Effector memory CD8-positive, alpha-beta T cell (primary cell): Measurements from ENCODE around the gene DCUN1D3.
A peak's percentile ranks its signal among the peaks of the same experiment; 100 is the strongest.

Experiments
- ATAC-seq: fragments of 150-1000 bp; cut with Tn5 transposase; replicated peaks from 2 replicates; pipeline ENCODE4 v1.10.0; 2021; ENCODE audit warnings: mild to moderate bottlenecking, moderate library complexity
- DNase-seq, 3 experiments: peaks; one replicate each; pipeline ENCODE4 v3.0.0; 2021
- H3K27ac Mint-ChIP-seq, 2 donors: one replicate each; pipeline ENCODE4 v1.8.0; 2022; ENCODE audit warnings: mild to moderate bottlenecking in 2 of 2, mixed read lengths in 2 of 2, moderate library complexity in 2 of 2
- H3K27me3 Mint-ChIP-seq, 2 donors: one replicate each; pipeline ENCODE4 v1.8.0; 2022; ENCODE audit warnings: mixed read lengths in 2 of 2
- H3K36me3 Mint-ChIP-seq: one replicate; pipeline ENCODE4 v1.8.0; 2022; ENCODE audit warnings: mild to moderate bottlenecking, moderate library complexity, mixed read lengths; ENCODE audit not compliant: insufficient read depth
- H3K4me1 Mint-ChIP-seq, 2 donors: one replicate each; pipeline ENCODE4 v1.8.0; 2022; ENCODE audit warnings: low read depth in 2 of 2, mixed read lengths in 2 of 2
- H3K4me3 Mint-ChIP-seq, 2 donors: one replicate each; pipeline ENCODE4 v1.8.0; 2022; ENCODE audit warnings: mild to moderate bottlenecking in 2 of 2, mixed read lengths in 2 of 2, moderate library complexity in 2 of 2
- H3K9me3 Mint-ChIP-seq, 2 donors: one replicate each; pipeline ENCODE4 v1.8.0; 2022; ENCODE audit warnings: mixed read lengths in 2 of 2

The DCUN1D3 gene

DNA sequence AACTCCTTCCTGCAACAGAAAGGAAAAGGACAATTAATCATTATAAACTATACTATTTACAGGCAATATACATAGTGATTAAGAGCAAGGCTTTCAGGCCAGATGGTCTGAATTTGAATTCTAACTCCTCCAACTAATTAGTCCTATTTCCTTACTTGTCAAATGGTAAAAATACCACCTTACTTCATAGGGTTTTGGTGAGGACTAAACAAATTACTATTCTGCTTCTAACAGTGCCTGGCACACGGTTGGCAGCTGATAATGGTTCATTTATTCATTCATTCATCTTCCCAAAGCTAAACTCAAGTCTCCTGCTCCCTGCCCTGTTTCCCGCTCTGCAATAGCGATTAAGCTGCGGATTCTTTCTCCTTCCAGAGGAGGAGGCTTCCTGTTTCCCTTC, 39.8 kb downstream of the DCUN1D3 start:
- ATAC-seq: no peak
- no peak overlapping the region for H3K27ac Mint-ChIP-seq
- DNase-seq: no peak

DNA sequence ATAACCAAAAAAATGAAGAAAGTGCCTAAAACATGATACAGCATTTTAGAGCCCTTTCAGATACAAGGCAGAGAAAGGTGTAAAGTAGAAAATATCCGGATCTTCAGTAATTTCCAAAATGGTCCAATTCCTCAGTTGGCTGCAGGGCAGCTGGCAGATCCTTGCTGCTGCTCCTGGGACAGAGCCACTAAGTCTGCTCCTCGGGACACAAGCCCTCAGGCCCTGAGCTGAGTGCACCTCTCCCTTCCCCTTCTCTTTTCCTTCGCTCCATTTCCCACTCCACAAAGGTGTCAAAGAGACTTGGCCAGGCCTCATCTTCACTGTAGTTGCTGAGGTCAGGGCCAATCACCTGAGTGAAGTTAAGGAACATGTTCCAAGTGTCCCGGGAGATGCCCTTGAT, 40.5 kb downstream of the DCUN1D3 start:
- DNase-seq: no peak
- peaks cover 25% of the 10 kb centered on the region for H3K36me3 Mint-ChIP-seq
- H3K27me3 Mint-ChIP-seq: no peaks in the 10 kb centered on the region
- no peak overlapping the region for H3K4me3 Mint-ChIP-seq
- H3K9me3 Mint-ChIP-seq: no peaks in the 10 kb centered on the region
- peaks cover 0 to 5% of the 10 kb centered on the region in 2 donors for H3K4me1 Mint-ChIP-seq
- ATAC-seq: no peak
- H3K27ac Mint-ChIP-seq: no peak overlapping the region

More for the DNA sequence above, 39.8 kb downstream of the DCUN1D3 start:
- Mint-ChIP-seq H3K4me3 (no peak overlapping the region), H3K4me1 (peaks cover under 1 to 5% of the 10 kb centered on the region in 2 donors), H3K27me3 (no peaks in the 10 kb centered on the region), H3K9me3 (no peaks in the 10 kb centered on the region), H3K36me3 (peaks cover 25% of the 10 kb centered on the region)

DNA sequence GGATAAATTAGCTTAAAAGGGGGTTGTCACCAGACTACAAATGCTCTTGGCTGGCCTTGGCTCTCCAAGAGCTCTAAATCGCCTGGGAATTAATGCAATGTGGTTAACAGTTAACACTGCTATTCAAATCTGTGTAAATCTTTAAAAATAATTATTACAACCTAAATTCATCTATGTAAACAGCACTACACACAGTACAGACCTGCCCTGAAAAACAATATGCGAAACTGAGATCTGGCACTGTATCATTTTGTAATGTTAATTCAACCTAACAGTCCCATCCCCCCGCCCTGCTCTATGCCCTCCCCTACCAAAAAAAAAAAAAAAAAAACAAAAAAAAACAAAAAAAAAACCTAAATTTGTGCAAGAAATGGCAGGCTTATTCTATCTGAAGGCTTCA, 40.9 kb downstream of the DCUN1D3 start:
- Mint-ChIP-seq H3K4me1 (peaks cover 0 to under 1% of the 10 kb centered on the region in 2 donors), H3K4me3 (no peak overlapping the region), H3K36me3 (peaks cover 25% of the 10 kb centered on the region), H3K9me3 (no peaks in the 10 kb centered on the region), H3K27ac (no peak overlapping the region), H3K27me3 (no peaks in the 10 kb centered on the region)
- no peak for DNase-seq
- no peak for ATAC-seq

DNA sequence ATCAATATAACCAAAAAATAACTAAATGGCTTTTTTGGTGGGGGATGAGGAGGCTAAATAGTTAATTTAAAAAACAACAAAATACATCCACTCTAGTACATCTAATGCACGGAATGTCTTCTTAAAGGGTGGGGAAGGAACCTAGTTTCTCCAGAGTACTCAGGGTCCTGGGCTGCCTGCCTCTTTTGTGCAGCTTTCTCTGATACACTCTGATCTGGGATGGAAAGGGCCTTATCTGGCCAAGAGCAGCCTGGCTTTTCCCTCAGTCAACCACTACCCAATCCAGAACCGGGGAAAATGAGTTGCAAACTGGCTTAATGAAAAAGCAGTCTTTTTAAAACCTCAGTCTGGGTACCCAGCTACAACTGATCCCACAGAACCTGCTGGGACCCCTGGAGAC, 42.9 kb downstream of the DCUN1D3 start:
- peak overlapping the region in 1 of 2 donors; percentile 12 for H3K27ac Mint-ChIP-seq
- H3K4me3 Mint-ChIP-seq: no peak overlapping the region
- H3K4me1 Mint-ChIP-seq: no peaks in the 10 kb centered on the region
- H3K9me3 Mint-ChIP-seq: no peaks in the 10 kb centered on the region
- no peaks in the 10 kb centered on the region for H3K27me3 Mint-ChIP-seq
- H3K36me3 Mint-ChIP-seq: peaks cover 21% of the 10 kb centered on the region
- ATAC-seq (no peak), DNase-seq (no peak)

DNA sequence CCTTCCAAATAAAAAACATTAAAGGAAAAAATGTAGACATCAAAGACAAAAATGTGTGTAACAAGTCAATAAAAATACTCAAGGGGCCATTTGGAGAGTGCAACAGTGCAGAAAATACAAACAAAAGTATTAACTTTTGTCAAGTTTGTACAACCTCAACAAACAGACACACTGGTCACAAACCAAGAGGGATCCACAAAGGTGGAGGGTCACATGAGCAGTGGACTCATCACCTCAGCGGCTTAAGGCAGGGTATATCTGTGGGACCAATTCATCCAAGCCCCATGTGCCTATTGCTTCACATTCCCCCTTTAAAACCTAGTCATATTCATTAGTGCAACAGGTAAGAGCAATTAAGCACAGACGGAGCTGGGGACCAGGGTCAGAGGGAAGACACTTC, 45.2 kb downstream of the DCUN1D3 start:
- Mint-ChIP-seq H3K9me3 (no peaks in the 10 kb centered on the region), H3K36me3 (peaks cover 11% of the 10 kb centered on the region), H3K4me1 (no peaks in the 10 kb centered on the region), H3K4me3 (no peak overlapping the region), H3K27ac (peak overlapping the region in 1 of 2 donors; percentile 67), H3K27me3 (no peaks in the 10 kb centered on the region)
- DNase-seq (no peak), ATAC-seq (no peak)

GRCh38 chr16:20853981-20854620, 46.1 kb downstream of the DCUN1D3 start:
- DNase-seq (no peak), ATAC-seq (no peak)
- Mint-ChIP-seq H3K27me3 (no peaks in the 10 kb centered on the region), H3K36me3 (peaks cover 2% of the 10 kb centered on the region), H3K9me3 (no peaks in the 10 kb centered on the region), H3K4me1 (no peaks in the 10 kb centered on the region), H3K4me3 (no peak overlapping the region), H3K27ac (no peak overlapping the region)

DNA sequence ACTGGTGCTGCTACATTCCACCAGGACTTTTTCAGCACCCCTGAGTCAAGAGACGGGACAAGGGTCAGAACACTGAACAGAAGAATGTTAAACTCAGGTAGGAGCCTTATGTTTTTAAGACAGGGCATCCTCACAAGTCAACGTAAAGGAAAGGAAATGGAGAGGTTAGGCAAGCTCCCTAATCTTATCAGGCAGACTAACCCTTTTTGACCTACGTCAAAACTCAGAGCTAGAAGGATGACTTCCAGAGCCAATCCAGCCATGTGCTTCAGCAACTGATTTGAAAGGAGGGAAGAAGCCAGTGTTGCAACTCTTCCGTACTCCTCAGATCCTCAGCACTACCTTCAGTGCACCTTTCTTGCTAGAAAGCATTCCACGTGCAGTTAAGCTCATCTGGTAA, 47.0 kb downstream of the DCUN1D3 start:
- Mint-ChIP-seq H3K36me3 (no peaks in the 10 kb centered on the region), H3K4me1 (no peaks in the 10 kb centered on the region), H3K27ac (peak overlapping the region in 1 of 2 donors; percentile 2), H3K27me3 (no peaks in the 10 kb centered on the region), H3K4me3 (no peak overlapping the region), H3K9me3 (no peaks in the 10 kb centered on the region)
- no peak for DNase-seq
- ATAC-seq: no peak

DNA sequence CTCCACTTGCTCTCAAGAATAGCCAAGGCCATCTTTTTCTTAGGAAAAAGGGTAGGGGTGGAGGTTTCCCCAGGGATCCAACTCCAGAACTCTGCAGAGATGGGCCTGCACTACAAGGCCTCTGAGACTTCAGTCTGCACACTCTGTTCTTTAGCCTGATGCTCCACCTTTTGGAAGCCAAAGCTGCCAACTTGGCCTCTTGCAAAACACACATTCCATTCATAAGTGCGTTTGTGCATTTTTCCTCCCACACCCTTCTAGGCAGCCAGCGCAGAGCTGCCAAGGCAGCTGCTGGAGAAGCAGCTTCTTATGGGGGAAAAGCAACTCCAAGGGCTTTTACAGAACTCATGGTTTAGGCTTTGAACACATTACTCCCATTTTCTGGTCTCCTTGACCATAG, 48.6 kb downstream of the DCUN1D3 start:
- Mint-ChIP-seq H3K4me1 (no peaks in the 10 kb centered on the region), H3K36me3 (no peaks in the 10 kb centered on the region), H3K9me3 (no peaks in the 10 kb centered on the region), H3K4me3 (no peak overlapping the region), H3K27me3 (no peaks in the 10 kb centered on the region), H3K27ac (no peak overlapping the region)
- ATAC-seq (no peak), DNase-seq (no peak)

DNA sequence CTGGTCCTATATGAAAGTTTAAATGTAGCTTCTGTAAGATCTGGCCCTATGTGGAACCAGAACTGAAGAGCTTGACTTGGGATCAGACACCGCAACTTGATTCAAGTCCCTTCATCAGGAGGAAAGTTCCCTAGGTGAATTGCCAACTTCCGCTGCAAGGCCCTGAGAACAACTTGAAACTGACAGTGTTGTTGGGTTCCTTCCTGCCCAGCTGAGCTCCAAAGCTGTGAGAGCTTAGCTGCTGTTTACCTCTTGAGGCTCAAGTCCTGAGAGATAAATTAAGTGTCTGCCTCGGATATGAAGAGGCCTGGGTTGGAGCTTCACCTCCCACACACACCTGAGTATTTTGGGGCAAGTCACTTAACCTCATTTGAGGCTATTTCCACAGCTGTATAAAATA, 49.2 kb downstream of the DCUN1D3 start:
- ATAC-seq (no peak), DNase-seq (no peak)
- no peak overlapping the region for H3K4me3 Mint-ChIP-seq
- H3K4me1 Mint-ChIP-seq: no peaks in the 10 kb centered on the region
- no peaks in the 10 kb centered on the region for H3K27me3 Mint-ChIP-seq
- no peak overlapping the region for H3K27ac Mint-ChIP-seq
- no peaks in the 10 kb centered on the region for H3K9me3 Mint-ChIP-seq
- H3K36me3 Mint-ChIP-seq: no peaks in the 10 kb centered on the region

DNA sequence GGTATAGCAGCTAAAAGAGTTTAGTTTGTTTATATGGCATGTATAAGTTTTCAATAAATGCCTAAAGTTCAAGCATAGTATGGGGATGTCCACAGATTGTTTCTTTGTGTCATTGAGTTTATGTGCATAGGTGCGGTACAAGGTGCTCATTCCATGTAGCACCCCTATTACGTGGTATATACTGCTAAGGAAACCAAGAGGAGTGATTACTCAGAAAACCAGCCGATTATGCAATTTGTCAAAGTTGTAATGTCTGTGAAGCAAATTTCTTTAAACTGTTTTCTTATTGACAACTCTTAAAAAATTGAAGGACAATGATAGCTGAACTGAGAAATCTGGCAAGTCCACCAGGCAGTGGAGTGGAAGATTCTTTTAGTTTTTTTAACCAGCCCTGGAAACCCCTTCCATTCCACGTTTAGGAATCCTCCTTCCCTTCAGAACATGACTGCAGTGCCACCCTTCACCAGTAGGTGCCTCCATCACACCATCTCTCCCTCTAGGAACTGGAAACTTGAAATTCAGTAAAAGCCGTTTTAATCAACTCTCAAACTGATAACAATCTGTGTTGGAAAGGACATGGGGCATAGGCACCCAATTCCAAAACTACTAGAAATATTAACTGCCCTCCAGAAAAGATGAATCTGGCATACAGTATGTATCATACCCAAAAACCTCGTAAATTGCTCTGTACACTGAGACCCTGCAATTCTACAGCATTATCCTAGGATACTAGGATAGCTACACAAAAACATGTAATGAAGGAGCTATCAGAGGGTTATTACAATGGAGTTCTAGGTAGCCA, 50.4 kb downstream of the DCUN1D3 start:
- Mint-ChIP-seq H3K9me3 (no peaks in the 10 kb centered on the region), H3K4me3 (no peak overlapping the region), H3K36me3 (no peaks in the 10 kb centered on the region), H3K27ac (peak overlapping the region in 1 of 2 donors; percentile 3), H3K27me3 (no peaks in the 10 kb centered on the region), H3K4me1 (peaks cover 7 to 8% of the 10 kb centered on the region in 2 donors)
- ATAC-seq (peak; percentile 56), DNase-seq (peak; percentile 51 to 70 (median 63))

- Mint-ChIP-seq H3K27me3 (no peaks in the 10 kb centered on the region), H3K36me3 (no peaks in the 10 kb centered on the region), H3K4me1 (peaks cover 19 to 20% of the 10 kb centered on the region in 2 donors), H3K27ac (no peak overlapping the region), H3K9me3 (no peaks in the 10 kb centered on the region), H3K4me3 (no peak overlapping the region)
- no peak for ATAC-seq
- no peak for DNase-seq
Observed at GRCh38 chr16:20847550-20847949, 52.6 kb downstream of the DCUN1D3 start.

DNA sequence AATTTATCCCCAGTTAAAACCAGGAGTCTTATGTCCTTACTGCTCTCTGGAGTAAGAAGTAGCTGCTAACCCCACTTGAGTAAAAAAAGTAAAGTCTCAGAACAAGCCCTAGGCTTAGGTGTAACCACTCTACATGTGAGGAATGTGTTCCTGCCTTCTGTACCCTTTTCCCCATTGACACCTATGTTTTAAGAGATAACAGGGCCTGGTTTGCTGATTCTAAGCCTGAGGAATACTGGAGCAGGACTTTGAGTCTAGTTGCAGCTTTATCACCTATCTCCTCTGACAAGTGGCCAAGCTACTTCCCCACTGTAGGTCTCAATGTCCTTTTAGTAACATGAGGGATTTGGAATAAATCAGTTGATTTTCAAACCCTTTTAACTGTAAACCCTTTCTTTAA, 53.6 kb downstream of the DCUN1D3 start:
- ATAC-seq (no peak), DNase-seq (no peak)
- Mint-ChIP-seq H3K9me3 (no peaks in the 10 kb centered on the region), H3K27ac (peak overlapping the region; percentile 7 to 91), H3K4me3 (no peak overlapping the region), H3K4me1 (peaks cover 19 to 20% of the 10 kb centered on the region in 2 donors), H3K27me3 (no peaks in the 10 kb centered on the region), H3K36me3 (no peaks in the 10 kb centered on the region)

- H3K27ac Mint-ChIP-seq: peak overlapping the region; percentile 91 to 94
Observed at GRCh38 chr16:20846030-20846429, 54.1 kb downstream of the DCUN1D3 start.

GRCh38 chr16:20844588-20844987, 55.6 kb downstream of the DCUN1D3 start:
- peaks cover 19 to 20% of the 10 kb centered on the region in 2 donors for H3K4me1 Mint-ChIP-seq
- no peaks in the 10 kb centered on the region for H3K9me3 Mint-ChIP-seq
- peak; percentile 59 for ATAC-seq
- DNase-seq: no peak
- no peaks in the 10 kb centered on the region for H3K36me3 Mint-ChIP-seq
- H3K4me3 Mint-ChIP-seq: peak overlapping the region; percentile 36 to 53
- peak overlapping the region; percentile 91 to 94 for H3K27ac Mint-ChIP-seq
- H3K27me3 Mint-ChIP-seq: no peaks in the 10 kb centered on the region

More at GRCh38 chr16:20846030-20846429, 54.1 kb downstream of the DCUN1D3 start:
- Mint-ChIP-seq H3K4me3 (no peak overlapping the region), H3K9me3 (no peaks in the 10 kb centered on the region), H3K4me1 (peaks cover 19 to 20% of the 10 kb centered on the region in 2 donors), H3K27me3 (no peaks in the 10 kb centered on the region), H3K36me3 (no peaks in the 10 kb centered on the region)
- no peak for DNase-seq
- ATAC-seq: no peak
